ENCODE measurements around the gene OXNAD1. TPM values are rescaled to one million over a fixed set of nuclear protein-coding genes. Genes with fewer than 3 reads are reported as not detected.
"Not testable (repeated sequence)": the region's sequence is repeated elsewhere in the genome, so short reads cannot be mapped to it uniquely, and the experiment has no call there.

OXNAD1 gene
- total and polyA plus RNA-seq, 9 donors, result 7.1 to 13.9 (median 8.2) TPM

GRCh38 chr3:16310486-16310885 is 45.5 kb downstream of the OXNAD1 start:
- H3K27me3 ChIP-seq (ENCODE audit: control insufficient read depth, insufficient read depth, low read length); H3K9me3 ChIP-seq (replicated peaks; ENCODE audit: control insufficient read depth, low read depth, low read length); H3K27ac ChIP-seq (ENCODE audit: low read length); DNase-seq; H3K4me1 ChIP-seq (ENCODE audit: control insufficient read depth, insufficient read depth, low read length); H3K4me3 ChIP-seq (ENCODE audit: low read length): not testable (repeated sequence)
- WGBS (ENCODE audit: insufficient coverage), result 100% methylated on average over 2 of the region's 7 CpGs
- peaks cover 19% of the 10 kb centered on the region for H3K36me3 ChIP-seq (ENCODE audit: control insufficient read depth, insufficient read depth, low read length)

GRCh38 chr3:16311960-16312451 is 47.0 kb downstream of the OXNAD1 start:
- H3K36me3 ChIP-seq (ENCODE audit: control insufficient read depth, insufficient read depth, low read length), result peaks cover 31% of the 10 kb centered on the region
- 46% methylated on average over 6 of the region's 6 CpGs for WGBS (ENCODE audit: insufficient coverage)
- no peak overlapping the region for H3K4me3 ChIP-seq (ENCODE audit: low read length)
- no peaks in the 10 kb centered on the region for H3K27me3 ChIP-seq (ENCODE audit: control insufficient read depth, insufficient read depth, low read length)
- H3K4me1 ChIP-seq (ENCODE audit: control insufficient read depth, insufficient read depth, low read length), result peaks cover 6% of the 10 kb centered on the region
- no peak overlapping the region for H3K27ac ChIP-seq (ENCODE audit: low read length)
- no peaks in the 10 kb centered on the region for H3K9me3 ChIP-seq (replicated peaks; ENCODE audit: control insufficient read depth, low read depth, low read length)
- no peak for DNase-seq

- Histone ChIP-seq H3K27ac (ENCODE audit: low read length) (no peak overlapping the region), H3K9me3 (replicated peaks; ENCODE audit: control insufficient read depth, low read depth, low read length) (no peaks in the 10 kb centered on the region), H3K36me3 (ENCODE audit: control insufficient read depth, insufficient read depth, low read length) (peaks cover 41% of the 10 kb centered on the region), H3K27me3 (ENCODE audit: control insufficient read depth, insufficient read depth, low read length) (no peaks in the 10 kb centered on the region), H3K4me3 (ENCODE audit: low read length) (no peak overlapping the region), H3K4me1 (ENCODE audit: control insufficient read depth, insufficient read depth, low read length) (peaks cover 6% of the 10 kb centered on the region)
- WGBS (ENCODE audit: insufficient coverage), result 58% methylated on average over 2 of the region's 5 CpGs
- no peak for DNase-seq
These were observed 49.1 kb downstream of the OXNAD1 start for GRCh38 chr3:16313886-16314645.

GRCh38 chr3:16315623-16316022 is 50.6 kb downstream of the OXNAD1 start:
- H3K36me3 ChIP-seq (ENCODE audit: control insufficient read depth, insufficient read depth, low read length), result peaks cover 47% of the 10 kb centered on the region
- no peaks in the 10 kb centered on the region for H3K27me3 ChIP-seq (ENCODE audit: control insufficient read depth, insufficient read depth, low read length)
- WGBS (ENCODE audit: insufficient coverage), result 86% methylated on average over 3 of the region's 7 CpGs
- peaks cover 6% of the 10 kb centered on the region for H3K4me1 ChIP-seq (ENCODE audit: control insufficient read depth, insufficient read depth, low read length)
- H3K9me3 ChIP-seq (replicated peaks; ENCODE audit: control insufficient read depth, low read depth, low read length), result no peaks in the 10 kb centered on the region
- no peak for DNase-seq
- H3K4me3 ChIP-seq (ENCODE audit: low read length), result no peak overlapping the region
- H3K27ac ChIP-seq (ENCODE audit: low read length), result no peak overlapping the region

- whole genome bisulfite sequencing (ENCODE audit: insufficient coverage), result 86% methylated on average over 3 of the region's 3 CpGs
- H3K4me1 ChIP-seq (ENCODE audit: control insufficient read depth, insufficient read depth, low read length), result peaks cover 6% of the 10 kb centered on the region
- DNase-seq, result no peak
- peaks cover 52% of the 10 kb centered on the region for H3K36me3 ChIP-seq (ENCODE audit: control insufficient read depth, insufficient read depth, low read length)
- no peaks in the 10 kb centered on the region for H3K27me3 ChIP-seq (ENCODE audit: control insufficient read depth, insufficient read depth, low read length)
- H3K4me3 ChIP-seq (ENCODE audit: low read length), result no peak overlapping the region
- H3K27ac ChIP-seq (ENCODE audit: low read length), result no peak overlapping the region
- H3K9me3 ChIP-seq (replicated peaks; ENCODE audit: control insufficient read depth, low read depth, low read length), result no peaks in the 10 kb centered on the region
These were observed 51.4 kb downstream of the OXNAD1 start for GRCh38 chr3:16316396-16316795.

GRCh38 chr3:16316847-16317560 is 52.0 kb downstream of the OXNAD1 start:
- no peak overlapping the region for H3K4me3 ChIP-seq (ENCODE audit: low read length)
- WGBS (ENCODE audit: insufficient coverage), result 88% methylated on average over 4 of the region's 5 CpGs
- peaks cover 5% of the 10 kb centered on the region for H3K4me1 ChIP-seq (ENCODE audit: control insufficient read depth, insufficient read depth, low read length)
- no peak overlapping the region for H3K27ac ChIP-seq (ENCODE audit: low read length)
- no peaks in the 10 kb centered on the region for H3K9me3 ChIP-seq (replicated peaks; ENCODE audit: control insufficient read depth, low read depth, low read length)
- H3K27me3 ChIP-seq (ENCODE audit: control insufficient read depth, insufficient read depth, low read length), result no peaks in the 10 kb centered on the region
- peaks cover 54% of the 10 kb centered on the region for H3K36me3 ChIP-seq (ENCODE audit: control insufficient read depth, insufficient read depth, low read length)
- no peak for DNase-seq

- Histone ChIP-seq H3K27ac (ENCODE audit: low read length) (no peak overlapping the region), H3K9me3 (replicated peaks; ENCODE audit: control insufficient read depth, low read depth, low read length) (no peaks in the 10 kb centered on the region), H3K36me3 (ENCODE audit: control insufficient read depth, insufficient read depth, low read length) (peaks cover 60% of the 10 kb centered on the region), H3K4me1 (ENCODE audit: control insufficient read depth, insufficient read depth, low read length) (no peaks in the 10 kb centered on the region), H3K4me3 (ENCODE audit: low read length) (no peak overlapping the region), H3K27me3 (ENCODE audit: control insufficient read depth, insufficient read depth, low read length) (no peaks in the 10 kb centered on the region)
- DNase-seq, result no peak
- WGBS (ENCODE audit: insufficient coverage), result 89% methylated on average over 3 of the region's 6 CpGs
These were observed 52.5 kb downstream of the OXNAD1 start for GRCh38 chr3:16317561-16317945.

- DNase-seq, result no peak
- WGBS (ENCODE audit: insufficient coverage), result 80% methylated on average over 3 of the region's 7 CpGs
- H3K27ac ChIP-seq (ENCODE audit: low read length), result no peak overlapping the region
- no peaks in the 10 kb centered on the region for H3K4me1 ChIP-seq (ENCODE audit: control insufficient read depth, insufficient read depth, low read length)
- H3K9me3 ChIP-seq (replicated peaks; ENCODE audit: control insufficient read depth, low read depth, low read length), result no peaks in the 10 kb centered on the region
- peaks cover 62% of the 10 kb centered on the region for H3K36me3 ChIP-seq (ENCODE audit: control insufficient read depth, insufficient read depth, low read length)
- H3K4me3 ChIP-seq (ENCODE audit: low read length), result no peak overlapping the region
- H3K27me3 ChIP-seq (ENCODE audit: control insufficient read depth, insufficient read depth, low read length), result no peaks in the 10 kb centered on the region
These were observed 53.2 kb downstream of the OXNAD1 start for GRCh38 chr3:16318176-16318575.

GRCh38 chr3:16319307-16319706 is 54.3 kb downstream of the OXNAD1 start:
- H3K36me3 ChIP-seq (ENCODE audit: control insufficient read depth, insufficient read depth, low read length), result peaks cover 58% of the 10 kb centered on the region
- H3K27ac ChIP-seq (ENCODE audit: low read length), result no peak overlapping the region
- no peaks in the 10 kb centered on the region for H3K27me3 ChIP-seq (ENCODE audit: control insufficient read depth, insufficient read depth, low read length)
- no peaks in the 10 kb centered on the region for H3K4me1 ChIP-seq (ENCODE audit: control insufficient read depth, insufficient read depth, low read length)
- no peaks in the 10 kb centered on the region for H3K9me3 ChIP-seq (replicated peaks; ENCODE audit: control insufficient read depth, low read depth, low read length)
- H3K4me3 ChIP-seq (ENCODE audit: low read length), result no peak overlapping the region
- DNase-seq, result no peak
- 27% methylated on average over 2 of the region's 4 CpGs for WGBS (ENCODE audit: insufficient coverage)

GRCh38 chr3:16319723-16320122 is 54.7 kb downstream of the OXNAD1 start:
- Histone ChIP-seq H3K4me3 (ENCODE audit: low read length) (no peak overlapping the region), H3K27me3 (ENCODE audit: control insufficient read depth, insufficient read depth, low read length) (no peaks in the 10 kb centered on the region), H3K4me1 (ENCODE audit: control insufficient read depth, insufficient read depth, low read length) (no peaks in the 10 kb centered on the region), H3K9me3 (replicated peaks; ENCODE audit: control insufficient read depth, low read depth, low read length) (no peaks in the 10 kb centered on the region), H3K27ac (ENCODE audit: low read length) (no peak overlapping the region), H3K36me3 (ENCODE audit: control insufficient read depth, insufficient read depth, low read length) (peaks cover 56% of the 10 kb centered on the region)
- 81% methylated on average over 2 of the region's 4 CpGs for WGBS (ENCODE audit: insufficient coverage)
- DNase-seq, result no peak
